Astrocyte (in vitro differentiated cells and primary cell): ENCODE results near the gene SPRR2E.

Source experiments
- CTCF ChIP-seq: IDR thresholded peaks from 2 replicates; pipeline ENCODE4 v1.5.1; 2011; ENCODE audit warnings: low read depth, mild to moderate bottlenecking, inconsistent platforms, low read length, moderate library complexity; ENCODE audit not compliant: insufficient read depth
- EZH2 ChIP-seq: IDR thresholded peaks from 2 replicates; pipeline ENCODE4 v1.6.1; 2012; ENCODE audit warnings: mild to moderate bottlenecking, low read length, inconsistent platforms; ENCODE audit not compliant: insufficient read depth

- no peak for TF ChIP-seq CTCF
- no peak for TF ChIP-seq EZH2
These were observed 1.4 kb upstream of the SPRR2E start for GRCh38 chr1:153095764-153096163.
